ENCODE measurements around the gene BSN. TPM values are rescaled to one million over a fixed set of nuclear protein-coding genes. Genes with fewer than 3 reads are reported as not detected.

BSN gene
- total RNA-seq, 2 donors from 2014 or later = 0.17 to 0.21 TPM

- ATAC-seq (replicated peaks in 1 of 2) (no peak), DNase-seq (no peak)
- H3K27ac Mint-ChIP-seq = no peak overlapping the region
- no peaks in the 10 kb centered on the region for H3K27me3 Mint-ChIP-seq (ENCODE audit: low read depth)
- no peaks in the 10 kb centered on the region for H3K36me3 Mint-ChIP-seq (ENCODE audit: insufficient read depth in 2 of 2)
- no peak overlapping the region for H3K4me3 Mint-ChIP-seq
- H3K4me1 Mint-ChIP-seq (ENCODE audit: low read depth) = no peaks in the 10 kb centered on the region
- H3K9me3 Mint-ChIP-seq = no peaks in the 10 kb centered on the region
Observed at GRCh38 chr3:49647741-49648140, 93.5 kb downstream of the BSN start.

- H3K4me3 Mint-ChIP-seq = no peak overlapping the region
- no peak for DNase-seq
- no peak for ATAC-seq (replicated peaks in 1 of 2)
- H3K4me1 Mint-ChIP-seq (ENCODE audit: low read depth) = no peaks in the 10 kb centered on the region
- no peaks in the 10 kb centered on the region for H3K9me3 Mint-ChIP-seq
- H3K36me3 Mint-ChIP-seq (ENCODE audit: insufficient read depth in 2 of 2) = no peaks in the 10 kb centered on the region
- no peaks in the 10 kb centered on the region for H3K27me3 Mint-ChIP-seq (ENCODE audit: low read depth)
- no peak overlapping the region for H3K27ac Mint-ChIP-seq
Observed at GRCh38 chr3:49648354-49649019, 94.2 kb downstream of the BSN start.

DNA sequence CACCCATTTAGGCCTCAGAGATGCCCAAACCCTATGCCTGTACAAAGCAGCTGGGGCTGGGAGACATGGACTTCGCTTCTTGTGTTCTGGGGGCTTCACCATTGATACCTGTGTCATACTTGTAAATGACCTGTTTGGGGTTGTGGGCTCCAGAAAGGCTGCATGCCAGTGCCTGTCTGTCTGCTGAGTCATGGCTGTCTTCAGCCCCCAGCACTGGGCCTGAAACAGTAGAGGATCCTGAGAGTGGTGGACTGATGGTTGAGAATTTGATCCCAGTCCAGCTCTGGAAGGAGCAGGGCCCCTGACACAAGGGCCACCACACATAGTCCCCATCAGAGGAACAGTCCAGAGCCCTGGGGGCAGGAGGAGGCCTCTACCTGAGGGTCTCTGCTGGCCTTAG lies 95.3 kb downstream of the BSN start:
- no peak overlapping the region for H3K4me3 Mint-ChIP-seq
- ATAC-seq (replicated peaks in 1 of 2) = no peak
- no peaks in the 10 kb centered on the region for H3K9me3 Mint-ChIP-seq
- no peak for DNase-seq
- no peak overlapping the region for H3K27ac Mint-ChIP-seq
- no peaks in the 10 kb centered on the region for H3K27me3 Mint-ChIP-seq (ENCODE audit: low read depth)
- H3K36me3 Mint-ChIP-seq (ENCODE audit: insufficient read depth in 2 of 2) = no peaks in the 10 kb centered on the region
- H3K4me1 Mint-ChIP-seq (ENCODE audit: low read depth) = no peaks in the 10 kb centered on the region

DNA sequence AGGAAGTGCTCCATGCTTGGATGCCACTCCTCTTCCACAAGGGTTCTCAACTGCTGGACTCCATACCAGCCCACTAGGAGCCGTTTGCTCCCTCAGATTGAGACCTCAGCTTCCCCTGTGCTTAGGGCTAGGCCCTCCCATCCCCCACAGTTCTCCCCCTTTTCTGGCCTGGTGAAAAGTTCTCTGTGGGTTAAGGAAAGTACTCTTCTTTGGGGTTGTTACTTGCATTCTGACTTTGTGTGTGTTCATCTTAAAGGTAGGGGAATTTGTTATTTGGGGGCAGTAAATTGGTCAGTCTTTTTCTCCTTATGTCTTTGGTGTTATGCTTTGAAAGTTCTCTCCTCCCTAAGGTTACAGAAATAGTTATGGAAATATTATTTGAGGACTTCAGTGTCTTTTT lies 95.9 kb downstream of the BSN start:
- Mint-ChIP-seq H3K9me3 (no peaks in the 10 kb centered on the region), H3K4me3 (no peak overlapping the region), H3K27me3 (ENCODE audit: low read depth) (no peaks in the 10 kb centered on the region), H3K36me3 (ENCODE audit: insufficient read depth in 2 of 2) (no peaks in the 10 kb centered on the region), H3K4me1 (ENCODE audit: low read depth) (no peaks in the 10 kb centered on the region), H3K27ac (no peak overlapping the region)
- DNase-seq (no peak), ATAC-seq (replicated peaks in 1 of 2) (peak in 1 of 2 donors; percentile 25)

DNA sequence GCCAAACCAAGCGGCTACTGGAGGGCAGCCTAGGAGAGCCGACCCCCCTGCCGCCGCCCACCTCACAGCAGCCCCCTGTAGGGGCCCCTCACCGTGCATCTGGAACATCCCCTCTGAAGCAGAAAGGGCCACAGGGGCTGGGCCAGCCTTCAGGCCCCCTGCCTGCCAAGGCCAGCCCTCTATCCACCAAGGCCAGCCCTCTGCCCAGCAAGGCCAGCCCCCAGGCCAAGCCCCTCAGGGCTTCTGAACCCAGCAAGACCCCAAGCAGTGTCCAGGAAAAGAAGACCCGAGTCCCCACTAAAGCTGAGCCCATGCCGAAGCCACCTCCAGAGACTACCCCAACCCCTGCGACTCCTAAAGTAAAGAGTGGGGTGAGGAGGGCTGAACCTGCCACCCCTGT lies 96.4 kb downstream of the BSN start:
- Mint-ChIP-seq H3K36me3 (ENCODE audit: insufficient read depth in 2 of 2) (no peaks in the 10 kb centered on the region), H3K27ac (no peak overlapping the region), H3K27me3 (ENCODE audit: low read depth) (no peaks in the 10 kb centered on the region), H3K4me1 (ENCODE audit: low read depth) (no peaks in the 10 kb centered on the region), H3K4me3 (no peak overlapping the region), H3K9me3 (no peaks in the 10 kb centered on the region)
- ATAC-seq (replicated peaks in 1 of 2) (no peak), DNase-seq (no peak)

- no peak overlapping the region for H3K4me3 Mint-ChIP-seq
Observed at GRCh38 chr3:49652218-49652902, 98.1 kb downstream of the BSN start.

GRCh38 chr3:49652903-49653415 lies 98.7 kb downstream of the BSN start:
- no peak for DNase-seq
- H3K27ac Mint-ChIP-seq = no peak overlapping the region
- no peak overlapping the region for H3K4me3 Mint-ChIP-seq
- H3K27me3 Mint-ChIP-seq (ENCODE audit: low read depth) = no peaks in the 10 kb centered on the region
- ATAC-seq (replicated peaks in 1 of 2) = no peak
- H3K36me3 Mint-ChIP-seq (ENCODE audit: insufficient read depth in 2 of 2) = no peaks in the 10 kb centered on the region
- peaks cover 5% of the 10 kb centered on the region for H3K4me1 Mint-ChIP-seq (ENCODE audit: low read depth)
- H3K9me3 Mint-ChIP-seq = no peaks in the 10 kb centered on the region

More at GRCh38 chr3:49652218-49652902, 98.1 kb downstream of the BSN start:
- DNase-seq (no peak), ATAC-seq (replicated peaks in 1 of 2) (no peak)
- Mint-ChIP-seq H3K9me3 (no peaks in the 10 kb centered on the region), H3K4me1 (ENCODE audit: low read depth) (peaks cover 5% of the 10 kb centered on the region), H3K27ac (no peak overlapping the region), H3K27me3 (ENCODE audit: low read depth) (no peaks in the 10 kb centered on the region), H3K36me3 (ENCODE audit: insufficient read depth in 2 of 2) (no peaks in the 10 kb centered on the region)

GRCh38 chr3:49653621-49654020 lies 99.3 kb downstream of the BSN start:
- DNase-seq = no peak

DNA sequence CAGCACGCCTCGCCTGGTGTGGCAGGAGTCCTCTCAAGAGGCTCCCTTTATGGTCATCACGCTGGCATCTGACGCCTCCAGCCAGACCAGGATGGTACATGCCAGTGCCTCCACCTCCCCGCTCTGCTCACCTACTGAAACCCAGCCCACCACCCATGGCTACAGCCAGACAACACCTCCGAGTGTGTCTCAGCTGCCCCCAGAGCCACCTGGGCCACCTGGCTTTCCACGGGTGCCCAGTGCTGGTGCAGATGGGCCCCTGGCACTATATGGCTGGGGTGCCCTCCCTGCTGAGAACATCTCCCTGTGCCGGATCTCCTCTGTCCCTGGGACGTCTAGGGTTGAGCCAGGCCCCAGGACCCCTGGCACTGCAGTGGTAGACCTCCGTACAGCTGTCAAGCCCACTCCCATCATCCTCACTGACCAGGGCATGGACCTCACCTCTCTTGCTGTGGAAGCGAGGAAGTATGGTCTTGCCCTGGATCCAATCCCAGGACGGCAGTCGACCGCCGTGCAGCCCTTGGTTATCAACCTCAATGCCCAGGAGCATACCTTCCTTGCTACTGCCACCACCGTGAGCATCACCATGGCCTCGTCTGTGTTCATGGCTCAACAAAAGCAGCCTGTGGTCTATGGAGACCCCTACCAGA lies 100.0 kb downstream of the BSN start:
- Mint-ChIP-seq H3K4me3 (no peak overlapping the region), H3K36me3 (ENCODE audit: insufficient read depth in 2 of 2) (no peaks in the 10 kb centered on the region), H3K27ac (no peak overlapping the region), H3K9me3 (no peaks in the 10 kb centered on the region), H3K27me3 (ENCODE audit: low read depth) (no peaks in the 10 kb centered on the region), H3K4me1 (ENCODE audit: low read depth) (peaks cover 5% of the 10 kb centered on the region)
- ATAC-seq (replicated peaks in 1 of 2) (no peak), DNase-seq (no peak)

More at GRCh38 chr3:49653621-49654020, 99.3 kb downstream of the BSN start:
- H3K4me1 Mint-ChIP-seq (ENCODE audit: low read depth) = peaks cover 5% of the 10 kb centered on the region
- no peak overlapping the region for H3K4me3 Mint-ChIP-seq
- H3K27me3 Mint-ChIP-seq (ENCODE audit: low read depth) = no peaks in the 10 kb centered on the region
- no peak for ATAC-seq (replicated peaks in 1 of 2)
- H3K27ac Mint-ChIP-seq = no peak overlapping the region
- no peaks in the 10 kb centered on the region for H3K36me3 Mint-ChIP-seq (ENCODE audit: insufficient read depth in 2 of 2)
- H3K9me3 Mint-ChIP-seq = no peaks in the 10 kb centered on the region

DNA sequence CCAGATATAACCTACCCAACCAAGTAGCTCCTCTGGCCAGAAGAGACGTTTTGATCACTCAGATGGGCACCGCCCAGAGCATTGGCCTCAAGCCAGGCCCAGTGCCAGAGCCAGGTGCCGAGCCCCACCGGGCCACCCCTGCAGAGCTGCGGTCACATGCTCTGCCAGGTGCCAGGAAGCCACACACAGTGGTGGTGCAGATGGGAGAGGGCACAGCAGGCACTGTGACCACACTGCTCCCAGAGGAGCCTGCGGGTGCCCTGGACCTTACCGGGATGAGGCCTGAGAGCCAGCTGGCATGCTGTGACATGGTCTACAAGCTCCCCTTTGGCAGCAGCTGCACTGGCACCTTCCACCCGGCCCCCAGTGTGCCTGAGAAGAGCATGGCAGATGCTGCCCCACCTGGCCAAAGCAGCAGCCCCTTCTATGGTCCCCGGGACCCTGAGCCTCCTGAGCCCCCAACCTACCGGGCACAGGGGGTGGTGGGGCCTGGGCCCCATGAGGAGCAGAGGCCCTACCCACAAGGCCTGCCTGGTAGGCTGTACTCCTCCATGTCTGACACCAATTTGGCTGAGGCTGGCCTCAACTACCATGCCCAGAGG lies 100.8 kb downstream of the BSN start:
- Mint-ChIP-seq H3K4me1 (ENCODE audit: low read depth) (peaks cover 5% of the 10 kb centered on the region), H3K9me3 (no peaks in the 10 kb centered on the region), H3K4me3 (no peak overlapping the region), H3K27me3 (ENCODE audit: low read depth) (no peaks in the 10 kb centered on the region), H3K36me3 (ENCODE audit: insufficient read depth in 2 of 2) (no peaks in the 10 kb centered on the region), H3K27ac (no peak overlapping the region)
- ATAC-seq (replicated peaks in 1 of 2) (no peak), DNase-seq (no peak)

GRCh38 chr3:49655731-49656285 lies 101.5 kb downstream of the BSN start:
- H3K36me3 Mint-ChIP-seq (ENCODE audit: insufficient read depth in 2 of 2) = no peaks in the 10 kb centered on the region
- no peak for ATAC-seq (replicated peaks in 1 of 2)
- no peaks in the 10 kb centered on the region for H3K9me3 Mint-ChIP-seq
- H3K27ac Mint-ChIP-seq = no peak overlapping the region
- H3K4me1 Mint-ChIP-seq (ENCODE audit: low read depth) = peaks cover 5% of the 10 kb centered on the region
- no peak overlapping the region for H3K4me3 Mint-ChIP-seq
- H3K27me3 Mint-ChIP-seq (ENCODE audit: low read depth) = no peaks in the 10 kb centered on the region
- no peak for DNase-seq

DNA sequence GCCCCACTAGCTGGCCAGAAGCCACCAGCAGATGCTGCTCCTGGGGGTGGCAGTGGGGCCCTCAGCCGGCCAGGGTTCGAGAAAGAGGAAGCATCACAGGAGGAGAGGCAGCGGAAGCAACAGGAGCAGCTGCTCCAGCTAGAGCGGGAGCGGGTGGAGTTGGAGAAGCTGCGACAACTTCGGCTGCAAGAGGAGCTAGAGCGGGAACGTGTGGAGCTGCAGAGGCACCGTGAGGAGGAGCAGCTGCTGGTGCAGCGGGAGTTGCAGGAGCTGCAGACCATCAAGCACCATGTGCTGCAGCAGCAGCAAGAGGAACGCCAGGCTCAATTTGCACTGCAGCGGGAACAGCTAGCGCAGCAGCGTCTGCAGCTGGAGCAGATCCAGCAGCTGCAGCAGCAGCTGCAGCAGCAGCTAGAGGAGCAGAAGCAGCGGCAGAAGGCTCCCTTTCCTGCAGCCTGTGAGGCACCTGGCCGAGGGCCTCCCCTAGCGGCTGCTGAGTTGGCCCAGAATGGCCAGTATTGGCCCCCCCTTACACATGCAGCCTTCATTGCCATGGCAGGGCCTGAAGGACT lies 102.3 kb downstream of the BSN start:
- H3K27me3 Mint-ChIP-seq (ENCODE audit: low read depth) = no peaks in the 10 kb centered on the region
- H3K36me3 Mint-ChIP-seq (ENCODE audit: insufficient read depth in 2 of 2) = no peaks in the 10 kb centered on the region
- ATAC-seq (replicated peaks in 1 of 2) (no peak), DNase-seq (no peak)
- H3K27ac Mint-ChIP-seq = no peak overlapping the region
- peaks cover 5% of the 10 kb centered on the region for H3K4me1 Mint-ChIP-seq (ENCODE audit: low read depth)
- H3K9me3 Mint-ChIP-seq = no peaks in the 10 kb centered on the region
- H3K4me3 Mint-ChIP-seq = no peak overlapping the region

All from activated T-cell treated with anti-CD3 and anti-CD28 coated beads, Interleukin-2, amount 50 U/mL, for 72 hours (primary cell).